B cell (primary cell): ENCODE data around the gene DDR2. TPM values are rescaled to one million over a fixed set of nuclear protein-coding genes. Genes with fewer than 3 reads are reported as not detected.

Experiments used
- ATAC-seq: fragments of 200-7000 bp; cut with Tn5 transposase; one replicate; pipeline ENCODE4 v1.10.0; 2021; ENCODE audit warnings: low read depth, mild to moderate bottlenecking, moderate number of reproducible peaks, moderate library complexity
- CTCF ChIA-PET: fragments of 350-600 bp; sonication (Branson Sonifier 250); formaldehyde crosslinking; loops from one replicate; lab custom pipeline; 2021; ENCODE audit warnings: antibody characterized with exemption, inconsistent platforms; lab: Charles Lee
- POLR2A ChIA-PET: fragments of 350-600 bp; sonication (Branson Sonifier 250); formaldehyde crosslinking; loops from one replicate; lab custom pipeline; 2021; ENCODE audit warnings: antibody characterized with exemption; lab: Charles Lee
- DNase-seq: peaks from one replicate; pipeline ENCODE4 v3.0.0; 2013
- H2AFZ ChIP-seq: 2 replicates; pipeline ENCODE4 v1.6.1; 2012; ENCODE audit warnings: mild to moderate bottlenecking, low read depth, low read length; ENCODE audit not compliant: insufficient read depth, poor library complexity, severe bottlenecking
- H3K27ac ChIP-seq, 2 donors: 1 replicate in 1 of 2; 2 replicates in 1 of 2; pipeline ENCODE4 v1.5.1; 2012 to 2013; ENCODE audit warnings: low read length in 2 of 2, mild to moderate bottlenecking in 2 of 2, moderate library complexity in 1 of 2
- H3K27me3 ChIP-seq, 4 experiments: fragments of 200-600 bp in 1 of 4; sonication (generic) in 1 of 4; replicated peaks in 1 of 4; 1 replicate in 2 of 4; 2 replicates in 2 of 4; pipeline versions ENCODE4 v1.6.1 to v1.7.0; 2013 to 2016; ENCODE audit warnings: low read length in 3 of 4, mild to moderate bottlenecking in 2 of 4, mixed read lengths in 1 of 4, moderate library complexity in 1 of 4; ENCODE audit not compliant: insufficient read depth in 4 of 4, control insufficient read depth in 3 of 4; ENCODE audit errors: control extremely low read depth in 1 of 4
- H3K36me3 ChIP-seq, 2 experiments: replicated peaks in 1 of 2; 1 replicate in 1 of 2; 2 replicates in 1 of 2; pipeline versions ENCODE4 v1.6.1 to v1.7.1; 2013; ENCODE audit warnings: low read length in 1 of 2; ENCODE audit not compliant: insufficient read depth in 2 of 2, control insufficient read depth in 1 of 2; ENCODE audit errors: control extremely low read depth in 1 of 2, extremely low read depth in 1 of 2
- H3K4me1 ChIP-seq, 2 donors: fragments of 200-600 bp in 1 of 2; sonication (generic) in 1 of 2; 1 replicate in 1 of 2; 2 replicates in 1 of 2; pipeline versions ENCODE4 v1.5.1 to v1.6.1; 2013 to 2017; ENCODE audit warnings: low read length in 2 of 2; ENCODE audit not compliant: control insufficient read depth in 2 of 2, insufficient read depth in 2 of 2
- H3K4me2 ChIP-seq: replicated peaks from 2 replicates; pipeline ENCODE3; 2012; ENCODE audit warnings: mild to moderate bottlenecking, low read depth, low read length; ENCODE audit not compliant: poor library complexity, severe bottlenecking
- H3K4me3 ChIP-seq, 5 experiments: fragments of 200-600 bp in 1 of 5; sonication (generic) in 1 of 5; 1 replicate in 3 of 5; 2 replicates in 2 of 5; pipeline versions ENCODE4 v1.5.1 to v1.7.0; 2011 to 2016; ENCODE audit warnings: low read length in 4 of 5, mild to moderate bottlenecking in 4 of 5, low read depth in 2 of 5, control low read depth in 1 of 5, moderate library complexity in 1 of 5; ENCODE audit not compliant: insufficient read depth in 1 of 5; ENCODE audit errors: control extremely low read depth in 1 of 5, extremely low read depth in 1 of 5
- H3K79me2 ChIP-seq: fragments of 200-600 bp; sonication (generic); one replicate; pipeline ENCODE4 v1.6.0; 2016; ENCODE audit warnings: low read length; ENCODE audit not compliant: control insufficient read depth, insufficient read depth
- H3K9ac ChIP-seq: fragments of 200-600 bp; sonication (generic); 2 replicates; pipeline ENCODE4 v1.6.1; 2017; ENCODE audit warnings: mild to moderate bottlenecking, low read length, moderate library complexity
- H3K9me3 ChIP-seq, 3 donors: one replicate each; pipeline versions ENCODE4 v1.6.1 to v1.7.1; 2013; ENCODE audit warnings: low read length in 2 of 3; ENCODE audit not compliant: control insufficient read depth in 2 of 3, insufficient read depth in 1 of 3; ENCODE audit errors: control extremely low read depth in 1 of 3
- H4K20me1 ChIP-seq: 2 replicates; pipeline ENCODE4 v1.6.0; 2012; ENCODE audit warnings: mild to moderate bottlenecking, low read length; ENCODE audit not compliant: insufficient read depth, control insufficient read depth, poor library complexity, severe bottlenecking
- H3K27ac Mint-ChIP-seq: one replicate; pipeline ENCODE4 v1.8.0; 2021; ENCODE audit warnings: mixed read lengths
- H3K27me3 Mint-ChIP-seq: one replicate; pipeline ENCODE4 v1.8.0; 2021; ENCODE audit warnings: mixed read lengths
- H3K4me1 Mint-ChIP-seq: one replicate; pipeline ENCODE4 v1.8.0; 2021; ENCODE audit warnings: mixed read lengths
- H3K4me3 Mint-ChIP-seq: one replicate; pipeline ENCODE4 v1.8.0; 2021; ENCODE audit warnings: mixed read lengths
- H3K9me3 Mint-ChIP-seq: one replicate; pipeline ENCODE4 v1.8.0; 2022; ENCODE audit warnings: mixed read lengths; ENCODE audit not compliant: insufficient read depth
- EZH2 ChIP-seq: IDR thresholded peaks from 2 replicates; pipeline ENCODE4 v1.6.1; 2012; ENCODE audit warnings: borderline replicate concordance, low read depth, mild to moderate bottlenecking, moderate library complexity, low read length; ENCODE audit not compliant: insufficient read depth, poor library complexity, severe bottlenecking
- WGBS: methylation state at CpG from one replicate; pipeline ENCODE4 v1.1.5; 2013; ENCODE audit warnings: missing lambda C conversion rate; ENCODE audit not compliant: insufficient coverage; 5-methylcytosine and 5-hydroxymethylcytosine counted together
- intact Hi-C: fragments of 100-400 bp; cut with micrococcal nuclease; formaldehyde crosslinking; loops from one replicate; pipeline ENCODE4 v1.10.0; 2022
- polyA plus RNA-seq: library from polyadenylated mRNA; depleted of rRNA; stranded (reverse); fragments of >200 nt; gene quantifications from 2 replicates; pipeline ENCODE4 v1.2.3, GENCODE V29; 2012
- total RNA-seq, 2 donors: library from RNA; stranded (reverse); fragments of 120-200 nt in 1 of 2; gene quantifications; 1 replicate in 1 of 2; 2 replicates in 1 of 2; pipeline versions ENCODE4 v1.2.3 to v1.2.4, GENCODE V29; 2013 to 2022
- TF ChIP-seq, protein P1 (sequence below): fragments of 200-600 bp; IDR thresholded peaks from one replicate; pipeline ENCODE4 v1.8.0; 2022; ENCODE audit warnings: antibody characterized with exemption, mild to moderate bottlenecking

The DDR2 gene
- total and polyA plus RNA-seq, 2 donors (not counting 1 experiment from before 2014, with no cell fraction given), result 0.12 to 0.24 TPM

- H2AFZ ChIP-seq, result no peak overlapping the region
- no peaks in the 10 kb centered on the region for H3K4me1 ChIP-seq
- H3K79me2 ChIP-seq, result no peaks in the 10 kb centered on the region
- Mint-ChIP-seq H3K9me3 (no peaks in the 10 kb centered on the region), H3K27ac (no peak overlapping the region), H3K27me3 (peaks cover 14% of the 10 kb centered on the region), H3K4me1 (no peaks in the 10 kb centered on the region), H3K4me3 (no peak overlapping the region)
- H3K9me3 ChIP-seq, result no peaks in the 10 kb centered on the region
- ATAC-seq (no peak), DNase-seq (no peak)
- peaks cover 0 to 12% (median 0%) of the 10 kb centered on the region in 4 experiments for H3K27me3 ChIP-seq
- H4K20me1 ChIP-seq, result no peaks in the 10 kb centered on the region
- no peak overlapping the region for H3K9ac ChIP-seq
- H3K4me2 ChIP-seq, result no peak overlapping the region
- intact Hi-C loops, result no loop called here
- no peak overlapping the region for H3K27ac ChIP-seq
- TF ChIP-seq, protein P1, sequence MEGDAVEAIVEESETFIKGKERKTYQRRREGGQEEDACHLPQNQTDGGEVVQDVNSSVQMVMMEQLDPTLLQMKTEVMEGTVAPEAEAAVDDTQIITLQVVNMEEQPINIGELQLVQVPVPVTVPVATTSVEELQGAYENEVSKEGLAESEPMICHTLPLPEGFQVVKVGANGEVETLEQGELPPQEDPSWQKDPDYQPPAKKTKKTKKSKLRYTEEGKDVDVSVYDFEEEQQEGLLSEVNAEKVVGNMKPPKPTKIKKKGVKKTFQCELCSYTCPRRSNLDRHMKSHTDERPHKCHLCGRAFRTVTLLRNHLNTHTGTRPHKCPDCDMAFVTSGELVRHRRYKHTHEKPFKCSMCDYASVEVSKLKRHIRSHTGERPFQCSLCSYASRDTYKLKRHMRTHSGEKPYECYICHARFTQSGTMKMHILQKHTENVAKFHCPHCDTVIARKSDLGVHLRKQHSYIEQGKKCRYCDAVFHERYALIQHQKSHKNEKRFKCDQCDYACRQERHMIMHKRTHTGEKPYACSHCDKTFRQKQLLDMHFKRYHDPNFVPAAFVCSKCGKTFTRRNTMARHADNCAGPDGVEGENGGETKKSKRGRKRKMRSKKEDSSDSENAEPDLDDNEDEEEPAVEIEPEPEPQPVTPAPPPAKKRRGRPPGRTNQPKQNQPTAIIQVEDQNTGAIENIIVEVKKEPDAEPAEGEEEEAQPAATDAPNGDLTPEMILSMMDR, result no peak
- no peak for TF ChIP-seq EZH2
- 92% methylated on average over 4 of the region's 4 CpGs for WGBS
- CTCF ChIA-PET, result no interaction called here
- no peaks in the 10 kb centered on the region for H3K36me3 ChIP-seq
- POLR2A ChIA-PET, result no interaction called here
- no peak overlapping the region for H3K4me3 ChIP-seq
These were observed 56.3 kb downstream of the DDR2 start for GRCh38 chr1:162688521-162688920.

DNA sequence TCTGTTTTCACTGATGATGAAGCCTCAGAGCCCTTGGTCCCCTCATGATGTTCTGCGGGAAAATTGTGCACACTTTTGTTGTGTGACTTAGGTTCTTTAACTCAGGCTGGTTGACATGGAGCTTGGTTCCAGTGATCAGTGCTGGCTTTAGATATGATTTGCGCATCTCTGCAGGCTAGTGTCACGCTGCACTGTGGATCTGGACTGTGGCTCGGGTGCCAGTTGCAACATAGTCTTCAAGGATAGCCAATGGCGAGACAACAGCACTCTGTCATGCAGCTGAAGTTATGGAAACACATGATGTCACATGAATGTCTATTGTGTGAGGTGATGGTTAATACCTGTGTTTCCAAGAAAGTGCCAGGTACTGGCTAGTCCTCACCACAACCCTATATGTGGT lies 56.7 kb downstream of the DDR2 start:
- H3K27ac Mint-ChIP-seq, result no peak overlapping the region
- Histone ChIP-seq H3K36me3 (no peaks in the 10 kb centered on the region), H2AFZ (no peak overlapping the region), H3K27me3 (peaks cover 0 to 12% (median 0%) of the 10 kb centered on the region in 4 experiments), H3K9me3 (no peaks in the 10 kb centered on the region), H4K20me1 (no peaks in the 10 kb centered on the region), H3K4me2 (no peak overlapping the region), H3K9ac (no peak overlapping the region), H3K4me1 (no peaks in the 10 kb centered on the region), H3K4me3 (no peak overlapping the region), H3K79me2 (no peaks in the 10 kb centered on the region), H3K27ac (no peak overlapping the region)
- CTCF ChIA-PET, result no interaction called here
- no peak for DNase-seq
- peaks cover 15% of the 10 kb centered on the region for H3K27me3 Mint-ChIP-seq
- intact Hi-C loops, result no loop called here
- H3K4me1 Mint-ChIP-seq, result no peaks in the 10 kb centered on the region
- H3K9me3 Mint-ChIP-seq, result no peaks in the 10 kb centered on the region
- H3K4me3 Mint-ChIP-seq, result no peak overlapping the region
- WGBS, result 97% methylated on average over 5 of the region's 5 CpGs
- POLR2A ChIA-PET, result no interaction called here
- no peak for ATAC-seq
- no peak for TF ChIP-seq EZH2
- TF ChIP-seq, protein P1, result no peak
